HepG2 (cell line): ENCODE data around the gene MCM10. TPM values are rescaled to one million over a fixed set of nuclear protein-coding genes. Genes with fewer than 3 reads are reported as not detected.

Experiments used
- ATAC-seq: fragments of 200-7000 bp; cut with Tn5 transposase; 3 replicates; pipeline ENCODE4 v1.9.1; 2020; ENCODE audit warnings: mild to moderate bottlenecking, moderate library complexity
- BruUV-seq: library from RNA; stranded (reverse); fragments of 400-500 nt; replicated peaks from 2 replicates; lab custom pipeline; 2021; lab: Mats Ljungman, UMichigan
- CTCF ChIA-PET: fragments of 300-600 bp; formaldehyde crosslinking; extraction: SDS; loops from one replicate; lab custom pipeline; 2021; ENCODE audit warnings: low total read pairs, inconsistent platforms, low intra/inter-chr PET ratio; lab: Yijun Ruan, JAX
- POLR2A ChIA-PET: fragments of 350-600 bp; sonication (Branson Sonifier 250); formaldehyde crosslinking; loops from one replicate; lab custom pipeline; 2020; ENCODE audit warnings: antibody characterized with exemption, inconsistent platforms; lab: Yijun Ruan, JAX
- DNase-seq: peaks from one replicate; pipeline ENCODE4 v3.0.0-alpha.2; 2015; ENCODE audit warnings: low spot score
- FAIRE-seq: peaks from 3 replicates; lab custom pipeline; 2011; peaks lifted over from hg19 to GRCh38; lab: Jason Lieb, UNC
- H2AFZ ChIP-seq: one replicate; pipeline ENCODE4 v1.6.1; 2011; ENCODE audit warnings: low read length, inconsistent platforms
- H3K27ac ChIP-seq: fragments of 300-600 bp; 3 replicates; pipeline ENCODE4 v1.8.0; 2011; ENCODE audit warnings: mixed run types, mild to moderate bottlenecking, mixed read lengths, low read length, inconsistent platforms; ENCODE audit not compliant: insufficient read depth; ENCODE audit errors: extremely low read length
- H3K27me3 ChIP-seq, 2 experiments: fragments of 200-600 bp in 1 of 2; 2 replicates in 1 of 2; 3 replicates in 1 of 2; pipeline versions ENCODE4 v1.6.0 to v1.8.0; 2011; ENCODE audit warnings: low read length in 2 of 2, mild to moderate bottlenecking in 2 of 2, moderate library complexity in 2 of 2, inconsistent platforms in 1 of 2; ENCODE audit not compliant: insufficient read depth in 2 of 2, control insufficient read depth in 1 of 2
- H3K36me3 ChIP-seq, 2 experiments: fragments of 200-600 bp in 1 of 2; replicated peaks in 1 of 2; 2 replicates in 1 of 2; 3 replicates in 1 of 2; pipeline versions ENCODE4 v1.5.1 to v1.8.0; 2011; ENCODE audit warnings: low read length in 2 of 2, inconsistent platforms in 1 of 2; ENCODE audit not compliant: insufficient read depth in 2 of 2, control insufficient read depth in 1 of 2
- H3K4me1 ChIP-seq: 2 replicates; pipeline ENCODE4 v1.5.1; 2012; ENCODE audit warnings: low read length, inconsistent platforms; ENCODE audit not compliant: insufficient read depth
- H3K4me2 ChIP-seq: 2 replicates; pipeline ENCODE4 v1.6.0; 2011; ENCODE audit warnings: low read depth, low read length, inconsistent platforms
- H3K4me3 ChIP-seq, 3 experiments: fragments of 200-600 bp in 1 of 3; sonication (generic), shearing (Covaris generic) in 1 of 3; replicated peaks in 1 of 3; 2 replicates each; pipeline ENCODE4 v1.5.1; 2011 to 2016; ENCODE audit warnings: low read length in 3 of 3, inconsistent platforms in 2 of 3, low read depth in 2 of 3, mild to moderate bottlenecking in 2 of 3, control low read depth in 1 of 3, mixed read lengths in 1 of 3; ENCODE audit not compliant: insufficient read depth in 1 of 3
- H3K79me2 ChIP-seq: one replicate; pipeline ENCODE4 v1.6.1; 2011; ENCODE audit warnings: low read length, inconsistent platforms; ENCODE audit not compliant: insufficient read depth
- H3K9ac ChIP-seq: 2 replicates; pipeline ENCODE4 v1.6.0; 2011; ENCODE audit warnings: mild to moderate bottlenecking, low read depth, low read length, inconsistent platforms; ENCODE audit not compliant: insufficient read depth
- H3K9me3 ChIP-seq: 2 replicates; pipeline ENCODE4 v1.5.1; 2012; ENCODE audit warnings: mild to moderate bottlenecking, low read length
- H4K20me1 ChIP-seq: 2 replicates; pipeline ENCODE4 v1.6.0; 2011; ENCODE audit warnings: inconsistent platforms, mild to moderate bottlenecking, low read length, moderate library complexity; ENCODE audit not compliant: insufficient read depth
- EZH2 ChIP-seq: conservative IDR thresholded peaks from 2 replicates; pipeline ENCODE4 v1.6.1; 2012; ENCODE audit warnings: mild to moderate bottlenecking, low read depth, low read length, moderate library complexity
- PPARG ChIP-seq: conservative IDR thresholded peaks from 2 replicates; pipeline ENCODE4 v1.6.1; 2016; ENCODE audit warnings: missing biosample characterization, missing genetic modification reagents
- ZNF24 ChIP-seq: fragments of 450-650 bp; IDR thresholded peaks from 2 replicates; pipeline ENCODE4 v1.6.1; 2017; ENCODE audit warnings: antibody characterized with exemption, mild to moderate bottlenecking
- ZNF547 ChIP-seq: sonication (generic); formaldehyde crosslinking; IDR thresholded peaks from 2 replicates; pipeline ENCODE4 v1.5.1; 2020; ENCODE audit warnings: mild to moderate bottlenecking, missing genetic modification reagents
- ZNF800 ChIP-seq: sonication (generic); formaldehyde crosslinking; IDR thresholded peaks from 2 replicates; pipeline ENCODE4 v1.4.0; 2020; ENCODE audit warnings: missing genetic modification reagents
- ZSCAN5A ChIP-seq: sonication (generic); formaldehyde crosslinking; IDR thresholded peaks from 2 replicates; pipeline ENCODE4 v1.8.0; 2022; ENCODE audit warnings: mild to moderate bottlenecking, missing genetic modification reagents, borderline replicate concordance
- WGBS: methylation state at CpG from one replicate; pipeline ENCODE4 v1.1.6; 2017; ENCODE audit warnings: low lambda C conversion rate; 5-methylcytosine and 5-hydroxymethylcytosine counted together
- in situ Hi-C: cut with HindIII; loops from 2 replicates; pipeline ENCODE4 v1.10.0; 2017; ENCODE audit warnings: low pct_unique_long_range_greater_than_20kb; ENCODE audit not compliant: extremely low pct_ligation_motif_present
- intact Hi-C: fragments of 100-400 bp; cut with micrococcal nuclease; formaldehyde crosslinking; loops from one replicate; pipeline ENCODE4 v1.10.0; 2022; ENCODE audit not compliant: unreplicated experiment
- polyA plus RNA-seq, 8 experiments: library from polyadenylated mRNA; depleted of rRNA in 3 of 8; stranded (reverse) in 7 of 8; unstranded in 1 of 8; fragments of >200 nt; fragmentation: Illumina TruSeq in 4 of 8; extraction: Trizol in 4 of 8; gene quantifications; 2 replicates each; pipeline versions ENCODE4 v1.2.1 to v1.2.3, GENCODE V29; 2011 to 2016; ENCODE audit warnings: low read depth in 4 of 8, missing spikeins in 1 of 8, mixed read lengths in 1 of 8; ENCODE audit not compliant: insufficient read depth in 1 of 8
- total RNA-seq, 5 experiments: library from RNA; depleted of rRNA; stranded (reverse); fragments of >200 nt; fragmentation: Illumina TruSeq; extraction: Trizol; gene quantifications; 2 replicates each; pipeline ENCODE4 v1.2.3, GENCODE V29; 2016; ENCODE audit warnings: low read depth in 1 of 5
- TF ChIP-seq, protein P1 (sequence below): sonication (generic); formaldehyde crosslinking; IDR thresholded peaks from 2 replicates; pipeline ENCODE4 v1.4.0; 2020; ENCODE audit warnings: mild to moderate bottlenecking, missing genetic modification reagents, borderline replicate concordance
- TF ChIP-seq, protein P2 (sequence below): sonication (generic); formaldehyde crosslinking; IDR thresholded peaks from 2 replicates; pipeline ENCODE4 v1.4.0; 2020; ENCODE audit warnings: low read depth, missing genetic modification reagents

The MCM10 gene
- total and polyA plus RNA-seq, 2 of the 13 experiments (the other 11 are each of a cell fraction or from before 2014, with no cell fraction given), result 2.8 to 31.3 TPM

DNA sequence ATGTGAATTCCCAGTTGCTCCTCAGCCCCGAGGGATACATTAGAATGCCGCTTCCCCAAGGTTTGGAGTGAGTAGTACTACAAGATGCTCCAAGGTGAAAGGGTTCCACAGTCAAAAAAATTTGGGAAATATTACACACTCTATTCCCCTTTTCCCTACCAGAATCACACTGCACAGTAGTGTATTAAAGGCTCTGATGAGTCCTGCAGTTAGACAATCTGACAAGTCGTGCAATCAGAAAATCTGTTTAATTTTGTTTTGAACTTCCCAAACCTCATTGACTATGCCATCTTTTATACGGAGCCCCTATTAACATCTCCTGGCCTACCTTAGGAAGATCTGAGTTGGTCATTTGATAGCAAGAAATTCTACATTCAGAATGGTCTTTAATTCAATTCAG lies 86.4 kb downstream of the MCM10 start:
- ATAC-seq, result no peak
- intact Hi-C loops (no loop called here), in situ Hi-C loops (no loop called here)
- BruUV-seq, result no TSS peak
- Histone ChIP-seq H3K79me2 (no peaks in the 10 kb centered on the region), H3K27me3 (peaks cover 0 to 5% of the 10 kb centered on the region in 2 experiments; a peak in 1 of 5 replicates), H3K4me2 (no peak overlapping the region), H4K20me1 (no peaks in the 10 kb centered on the region), H3K9me3 (no peaks in the 10 kb centered on the region), H3K9ac (no peak overlapping the region), H3K27ac (no peak overlapping the region), H3K36me3 (no peaks in the 10 kb centered on the region), H3K4me1 (no peaks in the 10 kb centered on the region), H3K4me3 (no peak overlapping the region), H2AFZ (no peak overlapping the region)
- no peak for DNase-seq
- WGBS, result 57% methylated on average over 4 of the region's 4 CpGs
- ChIA-PET CTCF (no interaction called here), POLR2A (no interaction called here)
- no peak for FAIRE-seq
- TF ChIP-seq PPARG (CRISPR knock-in tag), result no peak
- no peak for TF ChIP-seq ZNF800 (CRISPR knock-in tag)
- TF ChIP-seq, protein P1, sequence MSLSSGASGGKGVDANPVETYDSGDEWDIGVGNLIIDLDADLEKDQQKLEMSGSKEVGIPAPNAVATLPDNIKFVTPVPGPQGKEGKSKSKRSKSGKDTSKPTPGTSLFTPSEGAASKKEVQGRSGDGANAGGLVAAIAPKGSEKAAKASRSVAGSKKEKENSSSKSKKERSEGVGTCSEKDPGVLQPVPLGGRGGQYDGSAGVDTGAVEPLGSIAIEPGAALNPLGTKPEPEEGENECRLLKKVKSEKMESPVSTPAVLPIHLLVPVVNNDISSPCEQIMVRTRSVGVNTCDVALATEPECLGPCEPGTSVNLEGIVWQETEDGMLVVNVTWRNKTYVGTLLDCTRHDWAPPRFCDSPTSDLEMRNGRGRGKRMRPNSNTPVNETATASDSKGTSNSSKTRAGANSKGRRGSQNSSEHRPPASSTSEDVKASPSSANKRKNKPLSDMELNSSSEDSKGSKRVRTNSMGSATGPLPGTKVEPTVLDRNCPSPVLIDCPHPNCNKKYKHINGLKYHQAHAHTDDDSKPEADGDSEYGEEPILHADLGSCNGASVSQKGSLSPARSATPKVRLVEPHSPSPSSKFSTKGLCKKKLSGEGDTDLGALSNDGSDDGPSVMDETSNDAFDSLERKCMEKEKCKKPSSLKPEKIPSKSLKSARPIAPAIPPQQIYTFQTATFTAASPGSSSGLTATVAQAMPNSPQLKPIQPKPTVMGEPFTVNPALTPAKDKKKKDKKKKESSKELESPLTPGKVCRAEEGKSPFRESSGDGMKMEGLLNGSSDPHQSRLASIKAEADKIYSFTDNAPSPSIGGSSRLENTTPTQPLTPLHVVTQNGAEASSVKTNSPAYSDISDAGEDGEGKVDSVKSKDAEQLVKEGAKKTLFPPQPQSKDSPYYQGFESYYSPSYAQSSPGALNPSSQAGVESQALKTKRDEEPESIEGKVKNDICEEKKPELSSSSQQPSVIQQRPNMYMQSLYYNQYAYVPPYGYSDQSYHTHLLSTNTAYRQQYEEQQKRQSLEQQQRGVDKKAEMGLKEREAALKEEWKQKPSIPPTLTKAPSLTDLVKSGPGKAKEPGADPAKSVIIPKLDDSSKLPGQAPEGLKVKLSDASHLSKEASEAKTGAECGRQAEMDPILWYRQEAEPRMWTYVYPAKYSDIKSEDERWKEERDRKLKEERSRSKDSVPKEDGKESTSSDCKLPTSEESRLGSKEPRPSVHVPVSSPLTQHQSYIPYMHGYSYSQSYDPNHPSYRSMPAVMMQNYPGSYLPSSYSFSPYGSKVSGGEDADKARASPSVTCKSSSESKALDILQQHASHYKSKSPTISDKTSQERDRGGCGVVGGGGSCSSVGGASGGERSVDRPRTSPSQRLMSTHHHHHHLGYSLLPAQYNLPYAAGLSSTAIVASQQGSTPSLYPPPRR, result no peak
- no peak for TF ChIP-seq ZNF24
- TF ChIP-seq ZNF547 (CRISPR knock-in tag), result no peak
- no peak for TF ChIP-seq EZH2
- TF ChIP-seq, protein P2, sequence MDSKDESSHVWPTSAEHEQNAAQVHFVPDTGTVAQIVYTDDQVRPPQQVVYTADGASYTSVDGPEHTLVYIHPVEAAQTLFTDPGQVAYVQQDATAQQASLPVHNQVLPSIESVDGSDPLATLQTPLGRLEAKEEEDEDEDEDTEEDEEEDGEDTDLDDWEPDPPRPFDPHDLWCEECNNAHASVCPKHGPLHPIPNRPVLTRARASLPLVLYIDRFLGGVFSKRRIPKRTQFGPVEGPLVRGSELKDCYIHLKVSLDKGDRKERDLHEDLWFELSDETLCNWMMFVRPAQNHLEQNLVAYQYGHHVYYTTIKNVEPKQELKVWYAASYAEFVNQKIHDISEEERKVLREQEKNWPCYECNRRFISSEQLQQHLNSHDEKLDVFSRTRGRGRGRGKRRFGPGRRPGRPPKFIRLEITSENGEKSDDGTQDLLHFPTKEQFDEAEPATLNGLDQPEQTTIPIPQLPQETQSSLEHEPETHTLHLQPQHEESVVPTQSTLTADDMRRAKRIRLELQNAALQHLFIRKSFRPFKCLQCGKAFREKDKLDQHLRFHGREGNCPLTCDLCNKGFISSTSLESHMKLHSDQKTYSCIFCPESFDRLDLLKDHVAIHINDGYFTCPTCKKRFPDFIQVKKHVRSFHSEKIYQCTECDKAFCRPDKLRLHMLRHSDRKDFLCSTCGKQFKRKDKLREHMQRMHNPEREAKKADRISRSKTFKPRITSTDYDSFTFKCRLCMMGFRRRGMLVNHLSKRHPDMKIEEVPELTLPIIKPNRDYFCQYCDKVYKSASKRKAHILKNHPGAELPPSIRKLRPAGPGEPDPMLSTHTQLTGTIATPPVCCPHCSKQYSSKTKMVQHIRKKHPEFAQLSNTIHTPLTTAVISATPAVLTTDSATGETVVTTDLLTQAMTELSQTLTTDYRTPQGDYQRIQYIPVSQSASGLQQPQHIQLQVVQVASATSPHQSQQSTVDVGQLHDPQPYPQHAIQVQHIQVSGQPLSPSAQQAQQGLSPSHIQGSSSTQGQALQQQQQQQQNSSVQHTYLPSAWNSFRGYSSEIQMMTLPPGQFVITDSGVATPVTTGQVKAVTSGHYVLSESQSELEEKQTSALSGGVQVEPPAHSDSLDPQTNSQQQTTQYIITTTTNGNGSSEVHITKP, result no peak
- no peak for TF ChIP-seq ZSCAN5A
